RPMI7951 (cell line): ENCODE results near the gene KDM3A. TPM values are rescaled to one million over a fixed set of nuclear protein-coding genes. Genes with fewer than 3 reads are reported as not detected.

ENCODE experiments used
- DNase-seq: peaks from one replicate; pipeline ENCODE4 v3.0.0-alpha.2; 2012; ENCODE audit warnings: low read depth
- total RNA-seq: library from RNA; depleted of rRNA; stranded (reverse); fragments of >200 nt; shearing (Covaris generic); gene quantifications from 2 replicates; pipeline ENCODE4 v1.2.3, GENCODE V29; 2014

KDM3A gene
- total RNA-seq, 1 experiment from 2014 or later: 23.4 TPM

DNA sequence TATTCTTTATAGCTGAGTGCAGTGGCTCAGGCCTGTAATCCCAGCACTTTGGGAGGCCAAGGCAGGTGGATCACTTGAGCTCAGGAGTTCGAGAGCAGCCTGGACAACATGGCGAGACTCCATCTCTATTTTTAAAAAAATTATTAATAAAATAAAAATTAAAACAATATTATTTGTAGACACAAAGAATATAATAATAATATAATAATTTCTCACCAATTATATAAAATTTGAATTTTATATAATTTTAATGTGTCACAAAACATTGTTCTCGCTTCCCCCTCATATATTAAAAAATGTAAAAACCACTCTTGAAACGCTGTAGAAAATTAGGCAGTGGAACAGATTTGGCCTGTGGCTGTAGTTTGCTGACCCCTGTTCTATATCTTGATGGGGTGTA lies 5.6 kb upstream of the KDM3A start:
- no peak for DNase-seq

DNA sequence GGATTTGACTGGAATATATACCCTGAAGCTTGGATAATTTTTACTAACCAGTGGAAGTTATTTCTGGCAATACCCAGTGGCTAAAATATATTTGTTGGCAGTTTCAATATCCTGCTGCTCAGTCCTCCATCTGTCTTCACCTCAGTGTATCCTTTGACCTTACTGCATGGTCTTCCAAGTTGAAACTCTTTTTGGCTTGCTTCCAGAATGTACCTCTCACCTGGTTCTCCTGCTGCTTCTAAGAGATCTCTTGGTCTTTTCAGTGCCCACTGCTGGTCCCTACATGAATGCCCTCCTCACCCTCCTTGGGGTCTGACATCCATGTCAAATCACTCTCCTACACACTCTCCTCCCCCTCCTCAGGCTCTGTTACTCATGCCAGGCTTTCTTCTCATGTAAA lies 4.8 kb upstream of the KDM3A start:
- no peak for DNase-seq

- DNase-seq: no peak
Measured at GRCh38 chr2:86439879-86440630, 1.1 kb upstream of the KDM3A start.

GRCh38 chr2:86441392-86441881 lies 266 bp downstream of the KDM3A start:
- no peak for DNase-seq

- peak; percentile 64 for DNase-seq
Measured at GRCh38 chr2:86441882-86442641, 891 bp downstream of the KDM3A start.

DNA sequence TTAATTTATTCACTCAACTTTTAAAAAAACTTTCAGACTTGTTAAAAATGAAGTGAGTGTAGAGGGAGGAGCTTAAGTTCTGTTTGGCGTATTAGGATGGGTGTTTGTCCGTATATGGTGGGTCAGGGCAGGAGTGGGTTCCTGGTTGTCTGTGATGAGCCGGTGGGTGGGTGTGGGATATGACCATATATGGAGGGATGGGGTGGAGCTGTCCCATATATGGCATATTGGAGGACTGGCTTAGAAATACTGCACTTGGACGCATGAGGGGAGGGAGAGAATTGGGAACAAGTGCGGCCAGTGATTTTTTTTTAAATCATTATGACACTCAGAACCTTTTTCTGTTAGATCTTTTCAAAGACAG lies 1.5 kb downstream of the KDM3A start:
- DNase-seq: peak; percentile 96

DNA sequence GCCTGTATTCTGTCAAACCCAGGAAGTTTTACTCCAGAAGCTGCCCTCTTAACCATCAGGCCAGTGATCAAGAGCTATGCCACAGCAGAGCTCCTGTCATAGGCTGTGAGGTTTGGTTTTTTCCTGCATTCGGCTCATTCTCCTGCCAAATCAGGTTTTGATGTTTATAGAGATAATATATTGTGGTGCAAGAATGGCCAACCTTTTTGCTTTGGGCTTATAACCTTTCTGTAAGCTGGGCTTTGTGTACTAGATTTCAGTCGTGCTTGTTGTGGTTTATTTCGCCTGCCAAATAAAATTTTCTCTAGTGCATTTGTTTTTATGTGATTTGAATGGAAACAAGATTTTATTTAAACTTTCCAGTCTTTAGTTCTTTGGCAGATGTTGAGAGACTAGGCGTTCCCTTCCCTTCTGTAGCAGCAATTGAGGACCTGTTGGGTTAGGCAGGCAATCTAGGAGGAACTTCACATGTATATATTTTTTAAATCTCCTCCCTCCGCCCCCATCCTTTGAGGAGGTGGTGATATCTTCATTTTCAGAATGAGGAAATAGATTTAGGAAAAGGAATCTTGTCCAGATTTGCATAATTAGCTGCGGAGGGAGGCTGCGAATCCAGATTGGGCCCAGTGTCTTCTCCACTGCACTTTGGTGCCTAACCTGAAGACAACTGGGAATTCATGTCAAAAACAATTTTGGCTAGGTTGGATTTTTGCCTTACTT lies 2.6 kb downstream of the KDM3A start:
- no peak for DNase-seq

GRCh38 chr2:86445436-86445835 lies 4.3 kb downstream of the KDM3A start:
- DNase-seq: no peak

DNA sequence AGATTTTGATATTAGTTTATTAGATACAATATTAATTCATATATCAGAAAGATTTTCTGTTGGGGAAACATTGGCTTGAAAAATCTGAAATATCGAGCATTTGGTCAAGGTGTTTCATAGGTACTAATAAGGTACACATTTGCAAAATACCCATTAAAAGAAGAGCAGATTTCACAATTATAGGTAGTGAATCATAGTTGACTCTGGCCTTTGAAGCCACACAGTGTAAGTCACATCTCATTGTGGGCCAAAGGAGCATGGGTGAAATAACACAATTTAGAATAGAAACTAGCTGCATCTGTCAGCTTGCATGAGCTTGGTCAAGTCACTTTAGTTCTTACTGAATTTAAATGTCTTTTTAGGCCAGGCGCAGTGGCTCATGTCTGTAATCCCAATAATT lies 4.9 kb downstream of the KDM3A start:
- no peak for DNase-seq

DNA sequence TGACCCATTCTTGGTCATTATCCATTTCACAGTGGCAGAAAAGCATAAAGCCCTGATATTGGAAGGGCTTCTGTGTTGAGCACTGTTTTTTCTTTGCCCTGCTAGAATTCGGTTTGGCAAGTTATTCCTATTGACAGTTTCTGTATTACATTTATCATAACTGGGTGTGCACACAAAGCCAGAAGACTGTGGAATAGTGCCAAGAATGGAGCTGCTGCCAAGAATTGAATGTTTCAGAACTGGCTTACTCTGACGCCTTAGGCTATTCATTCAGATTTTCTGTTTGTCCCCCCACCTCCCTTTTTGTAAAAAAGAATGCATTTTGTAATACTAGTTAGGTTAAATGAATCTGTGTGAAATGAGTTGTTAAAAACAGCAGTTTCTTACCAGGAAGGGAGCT lies 12.7 kb downstream of the KDM3A start:
- peak; percentile 78 for DNase-seq

DNA sequence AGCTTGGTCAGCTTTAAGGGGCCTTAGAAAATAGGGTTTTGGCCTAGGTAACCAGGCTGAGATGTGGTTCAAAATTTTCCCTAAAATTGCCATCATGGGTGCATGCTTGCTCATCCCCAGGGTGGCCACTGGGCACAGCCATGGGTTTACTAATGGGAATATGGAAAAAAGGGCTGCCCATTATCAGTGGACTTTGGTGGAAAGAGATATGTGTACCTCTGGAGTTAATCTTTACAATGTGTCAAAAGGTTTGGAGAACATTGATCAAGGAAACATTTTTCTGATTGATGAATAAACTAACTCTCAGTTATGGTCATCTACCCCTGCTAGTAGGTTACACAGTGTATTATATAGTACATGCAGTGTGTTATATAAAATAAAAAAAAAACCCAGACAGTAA lies 13.1 kb downstream of the KDM3A start:
- DNase-seq: no peak

DNA sequence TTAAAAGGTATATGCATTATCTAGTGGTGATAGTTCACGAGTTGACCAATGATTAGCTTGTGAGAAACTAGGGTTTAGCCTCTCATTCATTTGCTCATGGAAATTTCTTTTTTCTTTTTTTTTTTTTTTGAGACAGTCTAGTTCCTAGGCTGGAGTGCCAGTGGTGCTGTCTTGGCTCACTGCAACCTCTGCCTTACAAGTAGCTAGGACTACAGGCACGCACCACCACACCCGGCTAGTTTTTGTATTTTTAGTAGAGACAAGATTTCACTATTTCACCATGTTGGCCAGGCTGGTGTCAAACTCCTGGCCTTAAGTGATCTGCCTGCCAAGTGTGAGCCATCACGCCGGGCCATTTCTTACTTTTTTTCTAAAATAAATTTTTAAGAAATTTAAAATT lies 14.0 kb downstream of the KDM3A start:
- no peak for DNase-seq

DNA sequence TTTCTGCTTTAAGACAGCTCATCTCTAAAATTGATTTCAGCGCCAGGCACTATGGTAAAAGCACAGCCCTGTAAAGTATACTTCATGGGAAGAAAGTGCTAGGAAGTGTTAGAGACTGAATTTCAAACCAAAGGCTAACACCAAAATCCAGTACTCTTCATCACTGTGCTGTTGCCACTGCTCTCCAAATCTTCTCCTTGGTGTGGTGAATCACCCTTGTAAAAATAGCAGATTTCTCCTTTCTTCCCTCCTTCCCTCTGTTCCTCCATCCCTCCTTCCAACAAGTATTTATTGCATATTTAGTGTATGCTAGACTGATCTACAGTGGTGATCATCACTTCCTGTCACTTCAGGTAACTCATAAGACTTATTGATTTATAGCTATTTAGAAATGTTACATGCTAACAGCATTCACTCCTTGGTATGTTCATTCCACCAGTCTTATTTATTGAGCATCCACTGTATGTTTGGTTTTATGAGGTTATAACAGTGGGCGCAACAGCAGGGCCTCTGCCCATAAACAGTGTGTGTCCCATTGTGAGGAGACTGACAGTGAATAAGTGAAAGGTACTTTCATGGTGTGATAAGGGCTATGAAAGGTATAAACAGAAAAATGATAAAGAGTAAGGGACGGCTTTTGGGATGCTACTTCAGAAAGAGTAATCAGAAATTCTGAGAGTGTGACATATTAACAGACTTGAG lies 20.0 kb downstream of the KDM3A start:
- DNase-seq: no peak

DNA sequence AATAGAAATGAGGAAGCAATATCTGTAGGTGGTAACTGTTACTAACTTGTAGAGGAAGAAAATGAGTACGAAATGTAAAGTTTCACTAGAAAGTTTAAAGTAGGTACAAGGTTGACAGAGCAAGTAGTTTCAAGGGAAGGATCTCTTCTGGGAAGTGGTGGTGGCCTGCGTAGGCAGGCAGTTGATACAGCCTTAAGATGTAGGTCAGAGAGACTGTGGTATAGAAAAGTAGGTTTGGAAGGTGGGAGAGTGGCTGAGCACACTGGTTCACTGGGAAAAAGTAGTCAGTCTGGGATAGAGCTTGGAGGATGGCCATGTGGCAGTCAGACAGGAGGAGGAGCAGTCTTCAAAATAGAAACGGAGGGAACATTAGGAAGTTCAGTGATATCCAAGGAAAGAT lies 23.5 kb downstream of the KDM3A start:
- DNase-seq: no peak

GRCh38 chr2:86466306-86466705 lies 25.1 kb downstream of the KDM3A start:
- no peak for DNase-seq

- no peak for DNase-seq
Measured at GRCh38 chr2:86468162-86469033, 27.2 kb downstream of the KDM3A start.

DNA sequence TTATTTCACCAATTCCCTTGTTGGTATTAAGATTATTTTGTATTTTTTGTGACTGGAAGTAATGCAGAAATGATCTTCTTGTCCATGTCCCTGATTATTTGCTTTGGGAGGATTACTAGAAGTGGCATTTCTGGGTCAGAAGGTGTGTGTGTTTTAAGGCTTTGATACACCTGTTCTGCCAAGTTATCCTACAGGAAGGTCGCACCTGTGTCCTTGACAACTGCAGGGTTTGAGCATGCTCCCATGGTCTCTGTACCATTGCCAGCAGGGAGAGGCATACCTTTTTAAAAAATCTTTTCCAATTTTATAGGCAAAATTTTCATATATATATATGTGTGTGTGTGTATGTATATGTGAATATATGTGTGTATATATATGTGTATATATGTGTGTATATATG lies 29.7 kb downstream of the KDM3A start:
- no peak for DNase-seq

DNA sequence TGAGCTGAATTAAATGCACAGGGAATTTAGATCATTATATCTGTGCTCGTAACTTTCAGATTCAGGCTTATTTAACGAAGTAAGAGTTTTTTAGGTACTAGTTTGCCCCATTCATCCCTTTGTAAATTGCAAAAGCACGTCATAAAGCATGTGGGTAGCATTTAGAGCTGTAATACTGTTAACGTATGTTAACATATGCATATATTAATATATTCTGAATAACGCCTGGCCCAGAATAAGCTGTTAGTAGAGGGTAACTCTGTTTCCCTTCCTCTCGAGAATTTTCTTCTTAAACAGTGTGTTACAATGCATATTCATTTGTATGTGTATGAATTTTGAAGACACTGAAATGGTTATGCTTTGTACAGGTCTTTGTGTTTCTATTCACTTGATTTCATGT lies 30.5 kb downstream of the KDM3A start:
- no peak for DNase-seq

DNA sequence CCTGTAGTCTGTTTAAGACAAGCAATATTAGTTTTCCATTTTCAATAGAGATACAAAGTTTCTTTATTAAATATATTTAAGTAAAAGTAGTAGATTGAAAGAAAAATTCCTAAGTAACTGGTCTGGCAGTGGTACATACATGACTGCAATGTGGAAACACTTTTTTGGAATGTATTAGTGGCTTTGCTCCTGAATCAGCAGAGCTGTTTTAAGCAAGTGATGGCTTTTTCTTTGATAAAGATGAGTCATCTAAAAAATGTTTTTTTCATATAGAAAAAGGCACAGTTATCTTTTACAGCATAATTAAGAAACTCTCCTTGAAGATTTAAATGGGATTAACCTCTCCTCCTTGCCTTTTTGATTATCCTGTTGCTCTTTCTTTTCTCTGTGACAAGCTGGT lies 34.9 kb downstream of the KDM3A start:
- DNase-seq: no peak

DNA sequence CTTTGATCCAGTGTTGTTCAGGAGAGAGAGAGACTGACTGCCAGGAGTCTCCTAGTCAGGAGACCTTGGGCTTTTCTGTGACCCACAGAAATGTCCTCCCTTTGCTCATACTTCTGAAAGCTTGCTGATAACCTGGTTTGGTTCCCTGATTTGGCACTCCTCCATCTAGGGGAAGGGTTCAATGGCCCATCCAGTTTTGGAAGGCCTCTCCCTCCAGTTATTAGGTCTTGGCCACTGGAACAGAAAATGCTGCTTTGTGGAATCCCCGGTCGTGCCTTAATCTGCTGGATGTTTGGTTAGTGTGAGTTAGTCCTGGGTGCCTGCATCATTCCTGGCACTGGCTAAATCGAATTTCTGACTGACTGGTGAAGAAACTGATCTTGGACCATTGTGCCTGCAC lies 35.7 kb downstream of the KDM3A start:
- DNase-seq: no peak

DNA sequence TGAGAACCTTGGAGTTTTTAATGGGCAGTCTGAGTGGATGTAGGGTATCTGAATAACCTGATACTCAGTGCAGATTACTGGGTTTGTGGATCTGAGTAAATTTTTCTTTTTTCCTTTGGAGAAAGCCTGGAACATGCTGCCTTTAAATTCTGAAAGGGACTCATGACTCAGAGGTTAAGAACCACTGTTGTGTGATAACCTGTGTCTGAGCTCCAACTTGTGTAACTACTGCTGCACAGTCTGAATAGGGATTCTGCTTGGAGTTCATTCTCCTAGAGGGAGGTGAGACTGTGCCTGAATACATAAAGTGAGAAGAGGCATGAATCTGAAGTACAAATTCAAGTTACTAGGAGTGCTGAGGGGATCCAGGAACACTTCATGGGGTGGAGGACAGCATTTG lies 36.2 kb downstream of the KDM3A start:
- no peak for DNase-seq
